IMR-90 (cell line): ENCODE results near the gene RXRB. TPM values are rescaled to one million over a fixed set of nuclear protein-coding genes. Genes with fewer than 3 reads are reported as not detected.

Experiments
- ATAC-seq: fragments of 200-7000 bp; cut with Tn5 transposase; 2 replicates; pipeline ENCODE4 v1.9.1; 2020; ENCODE audit warnings: low read depth, mild to moderate bottlenecking, moderate library complexity
- BruUV-seq: library from RNA; stranded (reverse); fragments of 400-500 nt; replicated peaks from 2 replicates; lab custom pipeline; 2021; lab: Mats Ljungman, UMichigan
- CTCF ChIA-PET: fragments of 300-600 bp; formaldehyde crosslinking; extraction: SDS; loops from one replicate; lab custom pipeline; 2021; ENCODE audit warnings: antibody characterized with exemption; lab: Yijun Ruan, JAX
- POLR2A ChIA-PET: fragments of 300-600 bp; sonication (Branson Sonifier 250); formaldehyde crosslinking; loops from one replicate; lab custom pipeline; 2022; ENCODE audit warnings: antibody characterized with exemption; ENCODE audit not compliant: unreplicated experiment; lab: Charles Lee
- DNase-seq: peaks from one replicate; pipeline ENCODE4 v3.0.0; 2013
- H2AFZ ChIP-seq: replicated peaks from 2 replicates; pipeline ENCODE3; 2013; ENCODE audit warnings: low read length, mild to moderate bottlenecking; ENCODE audit not compliant: poor library complexity
- H2AK5ac ChIP-seq: 2 replicates; pipeline ENCODE4 v1.6.1; 2013; ENCODE audit warnings: low read depth, low read length, inconsistent platforms
- H2AK9ac ChIP-seq: replicated peaks from 2 replicates; pipeline ENCODE3; 2013; ENCODE audit warnings: mild to moderate bottlenecking, low read depth, low read length, moderate library complexity; ENCODE audit not compliant: poor library complexity
- H2BK120ac ChIP-seq: 2 replicates; pipeline ENCODE4 v1.6.1; 2013; ENCODE audit warnings: low read depth, low read length, inconsistent platforms
- H2BK15ac ChIP-seq: 3 replicates; pipeline ENCODE4 v1.6.1; 2013; ENCODE audit warnings: low read depth, low read length, inconsistent platforms
- H2BK20ac ChIP-seq: 2 replicates; pipeline ENCODE4 v1.6.1; 2013; ENCODE audit warnings: low read depth, mild to moderate bottlenecking, inconsistent platforms, low read length, moderate library complexity
- H2BK5ac ChIP-seq: 2 replicates; pipeline ENCODE4 v1.6.1; 2013; ENCODE audit warnings: mild to moderate bottlenecking, low read depth, low read length, inconsistent platforms; ENCODE audit not compliant: poor library complexity, severe bottlenecking
- H3K14ac ChIP-seq: replicated peaks from 2 replicates; pipeline ENCODE4 v1.6.1; 2013; ENCODE audit warnings: low read depth, low read length, inconsistent platforms
- H3K18ac ChIP-seq: 2 replicates; pipeline ENCODE4 v1.6.1; 2013; ENCODE audit warnings: low read depth, low read length, control low read depth
- H3K23ac ChIP-seq: 2 replicates; pipeline ENCODE4 v1.6.1; 2013; ENCODE audit warnings: low read depth, low read length, inconsistent platforms
- H3K27ac ChIP-seq: 2 replicates; pipeline ENCODE4 v1.5.1; 2013; ENCODE audit warnings: mild to moderate bottlenecking, control low read depth, low read length; ENCODE audit not compliant: insufficient read depth
- H3K27me3 ChIP-seq: 2 replicates; pipeline ENCODE4 v1.6.1; 2013; ENCODE audit warnings: low read length; ENCODE audit not compliant: control insufficient read depth, insufficient read depth
- H3K36me3 ChIP-seq: 2 replicates; pipeline ENCODE4 v1.6.1; 2013; ENCODE audit warnings: low read length, mixed read lengths; ENCODE audit not compliant: control insufficient read depth, insufficient read depth
- H3K4ac ChIP-seq: 2 replicates; pipeline ENCODE4 v1.6.1; 2013; ENCODE audit warnings: low read depth, low read length, inconsistent platforms
- H3K4me1 ChIP-seq: 2 replicates; pipeline ENCODE4 v1.6.1; 2013; ENCODE audit warnings: low read length, mixed read lengths; ENCODE audit not compliant: control insufficient read depth, insufficient read depth
- H3K4me2 ChIP-seq: 2 replicates; pipeline ENCODE4 v1.6.1; 2013; ENCODE audit warnings: low read depth, mild to moderate bottlenecking, control low read depth, low read length, moderate library complexity
- H3K4me3 ChIP-seq: 2 replicates; pipeline ENCODE4 v1.5.1; 2013; ENCODE audit warnings: low read depth, mild to moderate bottlenecking, control low read depth, low read length, moderate library complexity; ENCODE audit not compliant: insufficient read depth
- H3K56ac ChIP-seq: 2 replicates; pipeline ENCODE4 v1.6.1; 2013; ENCODE audit warnings: low read length, inconsistent platforms; ENCODE audit not compliant: insufficient read depth; ENCODE audit errors: extremely low read depth
- H3K79me1 ChIP-seq, 2 experiments: 2 replicates each; pipeline ENCODE4 v1.6.1; 2013; ENCODE audit warnings: low read length in 2 of 2, inconsistent platforms in 1 of 2, low read depth in 1 of 2
- H3K9ac ChIP-seq: 2 replicates; pipeline ENCODE4 v1.6.1; 2013; ENCODE audit warnings: low read depth, low read length, control low read depth
- H3K9me1 ChIP-seq: 2 replicates; pipeline ENCODE4 v1.6.1; 2013; ENCODE audit warnings: low read length, inconsistent platforms; ENCODE audit not compliant: insufficient read depth
- H3K9me3 ChIP-seq: 2 replicates; pipeline ENCODE4 v1.6.1; 2013; ENCODE audit warnings: low read length; ENCODE audit not compliant: control insufficient read depth, insufficient read depth
- H4K20me1 ChIP-seq: 2 replicates; pipeline ENCODE4 v1.6.1; 2013; ENCODE audit warnings: low read length, inconsistent platforms; ENCODE audit not compliant: insufficient read depth
- H4K5ac ChIP-seq: 2 replicates; pipeline ENCODE4 v1.6.1; 2013; ENCODE audit warnings: mild to moderate bottlenecking, low read depth, low read length, control low read depth
- H4K8ac ChIP-seq, 2 experiments: 2 replicates each; pipeline ENCODE4 v1.6.1; 2013; ENCODE audit warnings: low read depth in 2 of 2, low read length in 2 of 2, control low read depth in 1 of 2, inconsistent platforms in 1 of 2
- H4K91ac ChIP-seq: 2 replicates; pipeline ENCODE4 v1.6.1; 2013; ENCODE audit warnings: low read depth, low read length, inconsistent platforms; ENCODE audit not compliant: insufficient read depth
- BHLHE40 ChIP-seq: fragments of 150-350 bp; IDR thresholded peaks from 2 replicates; pipeline ENCODE4 v1.6.1; 2016; ENCODE audit warnings: mild to moderate bottlenecking, low read depth, low read length
- CEBPB ChIP-seq: IDR thresholded peaks from 2 replicates; pipeline ENCODE4 v1.6.1; 2012; ENCODE audit warnings: low read depth, low read length, improper control_type of control experiment
- CHD1 ChIP-seq: IDR thresholded peaks from 2 replicates; pipeline ENCODE4 v1.6.1; 2012; ENCODE audit warnings: low read depth, low read length, improper control_type of control experiment
- FOS ChIP-seq: fragments of 150-350 bp; IDR thresholded peaks from 2 replicates; pipeline ENCODE4 v1.6.1; 2016; ENCODE audit warnings: low read depth, low read length
- MAFK ChIP-seq: IDR thresholded peaks from 2 replicates; pipeline ENCODE4 v1.6.1; 2012; ENCODE audit warnings: low read depth, low read length, improper control_type of control experiment
- MAZ ChIP-seq: IDR thresholded peaks from 2 replicates; pipeline ENCODE4 v1.6.1; 2012; ENCODE audit warnings: low read depth, mild to moderate bottlenecking, low read length, improper control_type of control experiment, moderate library complexity, borderline replicate concordance
- RCOR1 ChIP-seq: IDR thresholded peaks from 2 replicates; pipeline ENCODE4 v1.6.1; 2012; ENCODE audit warnings: mild to moderate bottlenecking, low read length, improper control_type of control experiment; ENCODE audit not compliant: insufficient replicate concordance
- RFX5 ChIP-seq: IDR thresholded peaks from 2 replicates; pipeline ENCODE4 v1.8.0; 2012; ENCODE audit warnings: low read depth, mild to moderate bottlenecking, low read length, moderate library complexity
- USF2 ChIP-seq: fragments of 150-350 bp; IDR thresholded peaks from 2 replicates; pipeline ENCODE4 v1.6.1; 2017; ENCODE audit warnings: mild to moderate bottlenecking, antibody characterized with exemption, low read length, low read depth
- WGBS, 2 experiments: methylation state at CpG; one replicate each; pipeline versions ENCODE4 v1.1.5 to v1.1.7; 2013; ENCODE audit warnings: missing lambda C conversion rate in 2 of 2; ENCODE audit not compliant: insufficient read length in 1 of 2; ENCODE audit errors: extremely low coverage in 2 of 2; 5-methylcytosine and 5-hydroxymethylcytosine counted together
- dilution Hi-C: fragments of 300-500 bp; cut with HindIII; formaldehyde crosslinking; loops from one replicate; pipeline ENCODE4 v1.14.3; 2018; ENCODE audit warnings: low sequenced_read_pairs; ENCODE audit not compliant: unreplicated experiment
- in situ Hi-C: fragments of 300-500 bp; cut with MboI; formaldehyde crosslinking; loops from 3 replicates; pipeline ENCODE4 v1.14.3; 2019; ENCODE audit warnings: low sequenced_read_pairs, inconsistent platforms, mixed read lengths
- intact Hi-C: fragments of 100-400 bp; cut with micrococcal nuclease; formaldehyde crosslinking; loops from 2 replicates; pipeline ENCODE4 v1.10.0; 2022
- polyA plus RNA-seq, 3 experiments: library from polyadenylated mRNA; depleted of rRNA; stranded (reverse); fragments of >200 nt; gene quantifications; 2 replicates each; pipeline ENCODE4 v1.2.3, GENCODE V29; 2012; ENCODE audit warnings: low replicate concordance in 1 of 3
- total RNA-seq: library from RNA; depleted of rRNA; stranded (reverse); fragments of >200 nt; gene quantifications from 2 replicates; pipeline ENCODE4 v1.2.3, GENCODE V29; 2012
- TF ChIP-seq, protein P1 (sequence below): fragments of 150-350 bp; IDR thresholded peaks from 2 replicates; pipeline ENCODE4 v1.6.1; 2016; ENCODE audit warnings: low read depth, mild to moderate bottlenecking, low read length, moderate library complexity, borderline replicate concordance

The RXRB gene
- total and polyA plus RNA-seq, 2 of the 4 experiments (the other 2 are of a cell fraction), result 18.6 to 53.7 TPM

DNA sequence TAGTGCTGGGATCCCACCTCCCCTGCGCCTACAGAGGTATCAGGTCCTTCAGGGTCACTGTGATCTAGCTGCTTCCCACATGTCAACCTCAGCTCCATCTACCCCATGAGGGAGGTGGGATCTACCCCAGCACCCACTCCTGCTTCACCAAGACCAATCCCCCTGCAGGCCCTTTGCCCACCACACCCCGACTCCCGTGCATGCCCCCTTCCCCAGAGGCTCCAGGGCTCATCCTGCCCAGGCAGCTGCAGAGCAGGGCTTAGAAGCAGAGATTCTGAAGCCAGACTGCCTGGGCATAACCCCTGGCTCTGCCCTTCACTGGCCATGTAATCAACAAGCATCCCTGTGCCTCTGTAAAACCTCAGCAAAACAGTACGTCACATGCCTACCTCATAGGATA lies 25.7 kb downstream of the RXRB start:
- ATAC-seq (no peak), DNase-seq (no peak)
- POLR2A ChIA-PET, result no interaction called here
- no peak overlapping the region for H3K4me2 ChIP-seq
- H3K27me3 ChIP-seq, result peaks cover 15% of the 10 kb centered on the region
- H2AK5ac ChIP-seq, result no peak overlapping the region
- H4K20me1 ChIP-seq, result no peaks in the 10 kb centered on the region
- no peak overlapping the region for H3K18ac ChIP-seq
- H2BK5ac ChIP-seq, result no peak overlapping the region
- BruUV-seq, result no TSS peak
- H3K36me3 ChIP-seq, result no peaks in the 10 kb centered on the region
- in situ Hi-C loops (no loop called here), intact Hi-C loops (no loop called here), dilution Hi-C loops (no loop called here)
- WGBS, 2 experiments, result 80% methylated on average over 1 of the region's 4 CpGs; no CpG with 5 or more reads in 1 of the 2 experiments
- no peak overlapping the region for H3K9ac ChIP-seq
- H2BK15ac ChIP-seq, result no peak overlapping the region
- H4K5ac ChIP-seq, result no peak overlapping the region
- no peak overlapping the region for H4K8ac ChIP-seq
- no peak overlapping the region for H2AFZ ChIP-seq
- H3K79me1 ChIP-seq, result no peaks in the 10 kb centered on the region
- H3K27ac ChIP-seq, result no peak overlapping the region
- CTCF ChIA-PET, result no interaction called here
- no peak overlapping the region for H2AK9ac ChIP-seq
- no peak overlapping the region for H3K56ac ChIP-seq
- H3K4ac ChIP-seq, result no peak overlapping the region
- H4K91ac ChIP-seq, result no peak overlapping the region
- no peaks in the 10 kb centered on the region for H3K4me1 ChIP-seq
- no peaks in the 10 kb centered on the region for H3K9me1 ChIP-seq
- no peak overlapping the region for H3K23ac ChIP-seq
- no peak overlapping the region for H3K4me3 ChIP-seq
- H2BK120ac ChIP-seq, result no peak overlapping the region
- H3K14ac ChIP-seq, result no peak overlapping the region
- H2BK20ac ChIP-seq, result no peak overlapping the region
- H3K9me3 ChIP-seq, result no peaks in the 10 kb centered on the region
- TF ChIP-seq RCOR1, result no peak
- no peak for TF ChIP-seq CEBPB
- TF ChIP-seq USF2, result no peak
- TF ChIP-seq RFX5, result no peak
- TF ChIP-seq, protein P1, sequence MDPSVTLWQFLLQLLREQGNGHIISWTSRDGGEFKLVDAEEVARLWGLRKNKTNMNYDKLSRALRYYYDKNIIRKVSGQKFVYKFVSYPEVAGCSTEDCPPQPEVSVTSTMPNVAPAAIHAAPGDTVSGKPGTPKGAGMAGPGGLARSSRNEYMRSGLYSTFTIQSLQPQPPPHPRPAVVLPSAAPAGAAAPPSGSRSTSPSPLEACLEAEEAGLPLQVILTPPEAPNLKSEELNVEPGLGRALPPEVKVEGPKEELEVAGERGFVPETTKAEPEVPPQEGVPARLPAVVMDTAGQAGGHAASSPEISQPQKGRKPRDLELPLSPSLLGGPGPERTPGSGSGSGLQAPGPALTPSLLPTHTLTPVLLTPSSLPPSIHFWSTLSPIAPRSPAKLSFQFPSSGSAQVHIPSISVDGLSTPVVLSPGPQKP, result no peak
- no peak for TF ChIP-seq MAFK
- TF ChIP-seq FOS, result no peak
- TF ChIP-seq CHD1, result no peak
- no peak for TF ChIP-seq MAZ
- no peak for TF ChIP-seq BHLHE40
